HG02970 (cell line): ENCODE measurements around the gene CASP4.

Source experiments
- ATAC-seq: cut with Tn5 transposase; IDR thresholded peaks from one replicate; pipeline ENCODE4 v1.9.1; 2021; ENCODE audit warnings: mild to moderate bottlenecking, moderate library complexity, moderate number of reproducible peaks; ENCODE audit not compliant: unreplicated experiment, low FRiP score

Gene CASP4

DNA sequence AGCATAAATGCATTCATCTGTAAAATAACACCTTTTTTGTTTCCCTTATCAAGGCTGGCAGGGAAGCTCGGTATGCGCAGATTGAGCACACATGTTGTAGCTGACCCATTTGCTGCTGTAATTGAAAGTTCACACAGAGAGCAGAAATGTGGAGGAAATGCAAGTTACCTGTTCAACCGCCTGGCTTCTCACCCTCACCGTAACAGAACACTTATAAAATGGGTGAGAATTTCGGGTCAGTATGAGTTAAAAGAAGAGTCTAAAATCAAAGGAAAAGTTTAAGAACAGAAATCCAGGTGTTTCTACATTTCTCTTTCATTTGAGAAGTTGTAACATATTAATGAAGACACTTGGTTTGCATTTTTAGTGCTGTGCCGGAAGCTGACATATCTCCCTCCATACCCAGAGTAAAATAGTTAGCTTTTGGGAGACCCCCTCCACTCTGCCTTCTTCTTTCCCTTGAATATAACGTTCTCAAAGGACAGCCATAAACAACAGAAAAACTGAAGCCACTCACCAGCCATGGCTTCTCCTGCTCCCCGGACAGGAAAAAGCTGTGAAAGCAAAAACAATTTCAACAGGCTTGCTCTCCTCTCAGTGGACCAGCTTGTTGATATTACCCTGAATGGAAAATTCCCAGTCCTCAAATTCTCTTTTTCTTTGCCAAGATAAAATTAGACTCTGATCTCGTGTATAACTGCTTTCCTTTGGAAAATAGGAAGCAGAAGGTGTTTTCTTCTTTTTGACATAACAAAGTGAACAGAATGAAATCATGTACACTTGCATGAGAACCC, 70.3 kb downstream of the CASP4 start, which contains the start of gene CASP12:
Gene CASP12 (minus strand): TSS at position 570 of the 794 bp plus-strand sequence.
- peak; percentile 49 for ATAC-seq

DNA sequence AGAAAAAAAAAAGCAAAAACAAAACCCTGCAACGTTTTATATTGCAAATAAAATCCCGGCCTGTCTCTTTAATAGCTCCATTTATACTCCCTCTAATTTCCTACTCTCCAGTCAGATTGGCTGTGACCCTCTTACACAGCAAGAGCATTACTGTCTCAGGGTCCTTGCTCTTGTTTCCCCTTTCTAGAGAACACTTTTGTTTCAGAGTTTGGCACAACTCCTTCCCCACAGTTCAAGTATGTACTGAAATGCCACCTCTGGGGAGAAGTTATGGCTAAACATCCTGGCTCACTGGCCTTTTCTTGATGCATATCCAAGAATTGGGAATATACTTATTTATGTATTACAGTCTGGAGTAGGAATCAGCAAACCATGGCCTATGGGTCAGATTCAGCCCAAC, 72.7 kb downstream of the CASP4 start:
- no peak for ATAC-seq

DNA sequence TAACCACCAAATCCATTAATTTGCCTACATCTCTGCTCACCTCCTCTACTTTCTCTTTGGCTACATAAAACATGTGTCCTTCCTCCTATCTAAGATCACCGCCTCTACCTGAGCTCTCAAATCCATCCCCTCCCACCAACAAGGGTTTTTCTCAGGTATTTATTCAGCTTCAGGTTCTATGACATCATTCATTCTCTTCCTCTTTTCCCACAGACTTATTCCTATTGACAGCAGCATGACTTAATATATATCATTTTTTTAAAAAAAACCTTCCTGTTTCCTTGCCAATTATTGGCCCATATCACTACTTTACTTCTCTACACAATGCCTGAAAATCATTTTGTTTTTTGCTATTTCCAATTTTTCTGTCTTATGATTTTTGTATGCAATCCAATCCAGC, 74.5 kb downstream of the CASP4 start:
- no peak for ATAC-seq
